ENCODE measurements around the gene ZDHHC4. TPM values are rescaled to one million over a fixed set of nuclear protein-coding genes. Genes with fewer than 3 reads are reported as not detected.

ZDHHC4 gene
- total and polyA plus RNA-seq, 2 of the 13 experiments (the other 11 are each of a cell fraction or from before 2014, with no cell fraction given), result 83.2 to 188 TPM

GRCh38 chr7:6589829-6590644 is 12.8 kb downstream of the ZDHHC4 start, which contains the start of gene INTS15 (continued):
- no peak for TF ChIP-seq HNF1A (IDR thresholded peaks at IDR 0.05; ENCODE audit: low read depth)
- TF ChIP-seq HNF1A (CRISPR knock-in tag; IDR thresholded peaks at IDR 0.05; ENCODE audit: borderline replicate concordance), result no peak
- TF ChIP-seq SAFB2 (CRISPR knock-in tag; IDR thresholded peaks at IDR 0.05; ENCODE audit: borderline replicate concordance, low read depth), result peak; percentile 69; the same call in 1 of the 2 replicates
- no peak for TF ChIP-seq DZIP1 (CRISPR knock-in tag; IDR thresholded peaks at IDR 0.05)
- peak; percentile 20; the same call in 1 of the 2 replicates for TF ChIP-seq SRF (IDR thresholded peaks at IDR 0.05; ENCODE audit: low read depth, low read length)
- TF ChIP-seq ZBTB21 (CRISPR knock-in tag; IDR thresholded peaks at IDR 0.05), result no peak
- no peak for TF ChIP-seq CAMTA2 (CRISPR knock-in tag; IDR thresholded peaks at IDR 0.05; ENCODE audit: borderline replicate concordance)
- 0 out of 2 replicates have a peak, but pooled peaks have one; percentile 28 for TF ChIP-seq KIAA2018 (CRISPR knock-in tag; IDR thresholded peaks at IDR 0.05; ENCODE audit: borderline replicate concordance)
- no peak for TF ChIP-seq CREB1 (IDR thresholded peaks at IDR 0.05)
- no peak for TF ChIP-seq CREB1 (CRISPR knock-in tag; IDR thresholded peaks at IDR 0.05)
- TF ChIP-seq ELF4 (CRISPR knock-in tag; IDR thresholded peaks at IDR 0.05; ENCODE audit: borderline replicate concordance), result no peak
